Muscle of arm (tissue), 12 donors: ENCODE measurements around the gene HES3. TPM values are rescaled to one million over a fixed set of nuclear protein-coding genes. Genes with fewer than 3 reads are reported as not detected.

Source experiments
- DNase-seq: peaks from one replicate; pipeline ENCODE4 v3.0.0-alpha.2; 2013
- polyA plus RNA-seq, 12 donors: library from polyadenylated mRNA; unstranded; fragments of 120-200 nt; gene quantifications; one replicate each; pipeline ENCODE4 v1.2.1, GENCODE V29; 2013; ENCODE audit not compliant: insufficient read length in 12 of 12

HES3 gene
- polyA plus RNA-seq, 12 donors, result not detected

DNA sequence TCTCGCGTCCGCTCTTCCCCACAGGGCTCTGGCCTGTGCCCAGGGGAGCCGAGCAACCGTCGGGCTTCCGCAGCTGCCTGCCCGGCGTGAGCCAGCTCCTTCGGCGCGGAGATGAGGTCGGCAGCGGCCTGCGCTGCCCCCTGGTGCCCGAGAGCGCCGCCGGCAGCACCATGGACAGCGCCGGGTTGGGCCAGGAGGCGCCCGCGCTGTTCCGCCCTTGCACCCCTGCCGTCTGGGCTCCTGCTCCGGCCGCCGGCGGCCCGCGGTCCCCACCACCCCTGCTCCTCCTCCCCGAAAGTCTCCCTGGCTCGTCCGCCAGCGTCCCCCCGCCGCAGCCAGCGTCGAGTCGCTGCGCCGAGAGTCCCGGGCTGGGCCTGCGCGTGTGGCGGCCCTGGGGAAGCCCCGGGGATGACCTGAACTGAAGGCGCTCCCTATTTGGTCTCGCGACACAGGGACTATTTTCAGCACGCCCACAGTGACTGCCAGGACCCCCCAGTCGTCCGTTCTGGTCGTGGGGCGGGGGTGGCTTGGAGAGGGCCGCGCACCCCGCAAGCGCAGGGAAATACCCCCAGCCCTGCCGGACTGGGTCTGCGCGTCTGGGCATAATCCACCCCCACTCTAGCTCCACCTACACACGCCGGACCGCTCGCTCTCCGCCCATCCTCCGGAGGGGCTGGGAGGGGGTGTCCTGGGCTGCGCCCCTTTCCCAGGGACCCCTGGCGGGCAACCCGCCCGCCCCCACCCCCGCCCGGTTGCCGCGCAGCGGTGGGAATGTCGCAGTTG, 1.3 kb downstream of the HES3 start:
- peak; percentile 87 for DNase-seq

DNA sequence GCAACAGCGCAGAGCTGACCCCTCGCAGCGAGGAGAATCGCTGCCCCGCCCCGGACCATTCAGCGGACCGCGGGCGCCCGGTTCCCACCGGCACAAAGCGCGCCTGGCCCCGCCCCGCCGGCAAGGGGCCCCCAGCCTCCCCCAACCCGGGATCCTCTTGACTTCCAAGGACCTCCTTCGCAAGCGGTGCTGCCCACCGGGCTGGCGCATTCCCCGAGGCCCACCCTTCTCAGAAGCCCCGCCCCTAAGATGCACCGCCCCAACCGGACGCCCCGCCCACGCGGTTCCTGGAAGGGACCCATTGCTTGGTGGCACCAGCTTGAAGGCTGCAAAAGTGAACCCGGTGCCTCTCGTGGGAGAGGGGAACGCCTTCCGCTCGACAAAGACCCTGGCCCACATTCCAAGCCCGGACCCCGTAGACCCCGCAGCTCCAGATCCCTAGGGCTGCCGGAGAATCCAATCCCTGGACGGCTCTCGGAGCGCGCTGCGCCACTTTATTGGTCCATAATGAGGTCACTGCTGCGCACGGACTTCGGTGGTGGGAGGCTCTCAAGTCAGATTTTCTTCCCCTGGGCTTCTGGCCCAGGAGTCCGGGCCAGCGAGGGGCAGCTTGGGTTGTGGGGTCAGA, 2.0 kb downstream of the HES3 start:
- no peak for DNase-seq

GRCh38 chr1:6246497-6247467, 2.8 kb downstream of the HES3 start:
- DNase-seq, result peak; percentile 83

- DNase-seq, result no peak
Observed at GRCh38 chr1:6247651-6248050, 3.7 kb downstream of the HES3 start.

GRCh38 chr1:6248161-6248776, 4.3 kb downstream of the HES3 start:
- DNase-seq, result no peak

- DNase-seq, result no peak
Observed at GRCh38 chr1:6248932-6249738, 5.2 kb downstream of the HES3 start.

GRCh38 chr1:6249739-6250689, 6.0 kb downstream of the HES3 start:
- no peak for DNase-seq

GRCh38 chr1:6251233-6251632, 7.3 kb downstream of the HES3 start:
- no peak for DNase-seq

DNA sequence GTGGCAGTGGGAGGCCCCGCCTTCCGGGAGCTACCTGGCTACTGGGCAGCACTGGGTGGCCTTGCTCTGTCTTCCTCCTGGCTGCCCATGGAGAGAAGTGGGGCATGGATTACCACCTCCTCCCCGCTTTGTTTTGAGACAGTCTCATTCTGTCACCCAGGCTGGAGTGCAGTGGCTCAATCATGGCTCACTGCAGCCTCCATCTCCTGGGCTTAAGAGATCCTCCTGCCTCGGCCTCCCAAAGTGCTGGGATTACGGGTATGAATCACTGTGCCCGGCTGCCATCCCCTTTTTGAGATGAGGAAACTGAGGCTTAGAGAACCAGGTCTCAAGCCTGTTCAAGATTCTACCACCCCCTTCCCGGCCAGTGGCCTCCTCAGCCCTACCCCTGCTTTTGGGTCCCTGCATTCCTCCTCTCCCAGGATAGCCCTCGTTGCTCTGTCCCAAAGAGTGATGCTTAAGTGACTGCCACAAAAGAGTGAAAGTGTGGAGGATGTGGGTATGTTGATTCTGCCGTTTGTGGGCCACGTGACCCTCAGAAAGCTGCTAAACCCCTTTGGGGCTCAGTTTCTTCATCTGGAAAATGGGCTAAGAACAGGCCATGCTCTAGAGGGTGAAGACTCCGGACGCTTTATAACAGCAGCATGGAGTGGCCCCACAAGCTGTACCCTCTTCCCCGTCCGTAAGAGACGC, 7.8 kb downstream of the HES3 start:
- no peak for DNase-seq

DNA sequence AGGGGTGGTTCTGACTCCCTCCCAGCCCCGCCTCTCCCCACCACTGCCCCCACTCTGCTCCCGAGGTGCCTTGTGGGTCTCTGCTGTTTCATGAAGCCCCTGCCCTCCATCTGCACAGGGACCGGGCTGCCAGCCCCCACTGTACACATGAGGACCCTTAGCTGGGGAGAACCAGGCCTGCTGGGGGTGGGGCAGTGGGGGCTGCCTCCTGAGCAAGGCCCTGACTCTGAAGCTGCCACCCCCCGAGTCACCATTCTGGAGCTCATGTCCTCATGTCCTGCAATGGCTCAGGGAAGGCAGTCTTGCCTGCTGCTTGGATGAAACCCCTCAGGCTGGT, 8.4 kb downstream of the HES3 start:
- DNase-seq, result no peak

DNA sequence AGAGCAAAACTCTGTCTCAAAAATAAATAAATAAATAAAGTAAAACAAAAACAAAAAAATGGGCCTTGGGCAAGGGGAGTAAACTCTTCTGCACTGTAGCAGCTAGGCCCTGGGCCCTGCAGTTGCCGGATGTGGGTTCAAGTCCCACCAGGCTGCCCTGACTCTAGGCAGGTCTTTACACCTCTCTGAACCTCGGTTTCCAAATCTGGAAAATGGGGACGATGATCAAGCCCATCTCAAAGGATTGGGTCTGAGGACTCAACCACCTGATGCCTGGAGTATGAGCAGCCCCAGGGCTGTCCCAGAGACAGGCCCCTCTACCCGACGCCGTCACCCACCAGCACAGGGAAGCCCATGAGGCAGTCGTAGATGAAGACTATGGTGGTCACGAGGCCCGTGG, 9.4 kb downstream of the HES3 start:
- DNase-seq, result no peak

DNA sequence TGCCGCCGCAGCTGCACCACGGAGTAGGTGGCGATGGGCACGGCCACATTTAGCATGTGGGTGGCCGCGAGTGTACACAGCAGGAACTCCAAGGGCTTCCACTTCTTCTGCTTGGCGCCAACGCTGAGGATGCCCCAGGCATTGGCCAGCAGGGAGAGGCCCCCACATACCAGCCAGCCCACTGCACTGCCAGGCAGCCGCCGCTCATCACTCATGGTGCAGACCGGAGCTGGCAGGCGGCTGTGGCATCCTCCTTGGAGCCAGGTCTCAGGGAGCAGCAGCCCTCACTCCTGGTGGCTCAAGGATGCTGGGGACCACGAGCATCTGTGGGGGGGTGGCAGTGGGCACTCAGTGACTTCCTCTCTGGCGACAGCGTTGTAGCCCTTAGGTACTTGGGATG, 10.7 kb downstream of the HES3 start:
- DNase-seq, result no peak

GRCh38 chr1:6256645-6257044, 12.7 kb downstream of the HES3 start:
- DNase-seq, result no peak

- DNase-seq, result no peak
Observed at GRCh38 chr1:6257541-6258069, 13.6 kb downstream of the HES3 start.

DNA sequence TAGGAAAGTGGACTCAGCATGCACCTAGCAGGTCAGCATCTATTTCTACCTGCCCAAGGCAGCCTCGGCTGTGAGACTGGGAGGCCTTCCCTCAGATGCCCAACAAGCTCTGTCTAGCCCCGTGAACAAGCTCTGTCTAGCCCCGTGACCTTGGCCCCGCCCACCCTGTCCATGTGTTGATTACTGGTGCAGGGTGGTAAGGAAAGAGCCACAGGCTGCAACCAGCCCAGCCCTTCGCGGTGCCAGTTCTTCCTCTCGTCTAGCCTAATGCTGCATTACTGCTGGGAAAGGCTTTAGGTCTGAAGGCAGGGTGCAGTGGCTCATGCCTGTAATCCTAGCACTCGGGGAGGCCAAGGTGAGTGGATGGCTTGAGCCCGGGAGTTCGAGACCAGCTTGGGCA, 14.7 kb downstream of the HES3 start:
- DNase-seq, result no peak

- DNase-seq, result no peak
Observed at GRCh38 chr1:6259491-6260362, 15.7 kb downstream of the HES3 start.

DNA sequence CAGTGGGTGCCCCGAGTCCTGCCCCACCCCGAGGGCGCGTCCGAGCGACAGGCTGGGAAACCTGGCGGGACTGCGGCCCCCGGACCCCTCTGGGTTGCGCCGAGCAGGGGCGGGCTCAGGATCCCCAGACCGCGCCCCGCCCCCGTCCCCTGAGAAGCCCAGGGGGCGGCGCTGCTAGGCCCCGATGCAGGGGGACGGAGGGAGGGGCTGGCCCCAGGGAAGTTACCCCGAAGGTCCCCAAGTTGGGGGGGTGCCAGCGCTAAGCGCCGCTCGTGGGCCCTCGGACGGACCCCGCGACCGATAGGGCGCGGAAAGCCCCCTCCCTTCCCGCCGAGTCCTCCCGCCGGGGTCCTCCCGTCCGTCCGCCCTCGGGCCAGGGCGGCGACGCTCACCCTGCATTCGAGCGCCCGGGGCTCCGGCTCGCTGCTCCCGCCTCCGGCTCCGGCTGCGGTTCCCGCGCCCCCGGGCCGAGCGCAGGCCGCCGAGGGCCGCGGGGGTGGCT, 16.5 kb downstream of the HES3 start:
- no peak for DNase-seq
